GM12878 (cell line): ENCODE results near the gene CTDNEP1.

Experiments used
- EP300 ChIP-seq, 2 experiments: fragments of 150-350 bp in 1 of 2; IDR thresholded peaks; 2 replicates each; pipeline ENCODE4 v1.6.1; 2011 to 2012; ENCODE audit warnings: low read depth in 2 of 2, low read length in 2 of 2, borderline replicate concordance in 1 of 2, improper control_type of control experiment in 1 of 2, inconsistent platforms in 1 of 2; ENCODE audit not compliant: control insufficient read depth in 1 of 2
- POLR2A ChIP-seq: IDR thresholded peaks from 2 replicates; pipeline ENCODE4 v1.6.1; 2011; ENCODE audit warnings: low read depth, mild to moderate bottlenecking, low read length
- TF ChIP-seq, protein P1 (sequence below): IDR thresholded peaks from 2 replicates; pipeline ENCODE4 v1.6.1; 2012; ENCODE audit warnings: mild to moderate bottlenecking, low read depth, low read length

DNA sequence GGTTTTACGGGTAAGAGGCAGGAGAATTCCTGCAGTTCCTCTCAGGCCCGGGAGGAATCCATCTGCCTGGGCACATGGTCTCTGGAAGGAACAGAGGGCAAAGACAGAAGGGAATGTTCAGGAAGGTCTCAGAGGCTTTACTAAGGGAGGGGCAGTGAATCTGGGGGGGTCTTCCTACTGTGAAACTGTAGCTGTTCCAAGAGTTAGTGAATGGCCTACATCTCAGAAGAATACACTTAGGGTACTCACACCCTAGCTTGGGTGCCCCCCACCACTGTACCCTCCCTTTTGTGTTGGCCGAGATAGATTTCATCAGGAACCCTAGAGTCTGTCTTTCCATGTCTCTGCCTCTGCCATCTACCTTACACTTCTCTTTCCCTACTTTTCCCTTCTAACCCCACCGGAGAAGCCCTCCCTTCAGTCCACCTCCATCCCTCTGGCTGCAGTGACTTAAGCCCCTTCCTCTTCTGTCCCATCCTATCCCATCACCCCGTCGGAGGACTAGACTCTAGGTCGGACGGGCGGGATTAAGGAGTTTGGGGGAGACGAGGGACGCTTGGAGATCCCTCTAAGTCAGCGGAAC lies 32.2 kb downstream of the CTDNEP1 start:
- TF ChIP-seq, protein P1, sequence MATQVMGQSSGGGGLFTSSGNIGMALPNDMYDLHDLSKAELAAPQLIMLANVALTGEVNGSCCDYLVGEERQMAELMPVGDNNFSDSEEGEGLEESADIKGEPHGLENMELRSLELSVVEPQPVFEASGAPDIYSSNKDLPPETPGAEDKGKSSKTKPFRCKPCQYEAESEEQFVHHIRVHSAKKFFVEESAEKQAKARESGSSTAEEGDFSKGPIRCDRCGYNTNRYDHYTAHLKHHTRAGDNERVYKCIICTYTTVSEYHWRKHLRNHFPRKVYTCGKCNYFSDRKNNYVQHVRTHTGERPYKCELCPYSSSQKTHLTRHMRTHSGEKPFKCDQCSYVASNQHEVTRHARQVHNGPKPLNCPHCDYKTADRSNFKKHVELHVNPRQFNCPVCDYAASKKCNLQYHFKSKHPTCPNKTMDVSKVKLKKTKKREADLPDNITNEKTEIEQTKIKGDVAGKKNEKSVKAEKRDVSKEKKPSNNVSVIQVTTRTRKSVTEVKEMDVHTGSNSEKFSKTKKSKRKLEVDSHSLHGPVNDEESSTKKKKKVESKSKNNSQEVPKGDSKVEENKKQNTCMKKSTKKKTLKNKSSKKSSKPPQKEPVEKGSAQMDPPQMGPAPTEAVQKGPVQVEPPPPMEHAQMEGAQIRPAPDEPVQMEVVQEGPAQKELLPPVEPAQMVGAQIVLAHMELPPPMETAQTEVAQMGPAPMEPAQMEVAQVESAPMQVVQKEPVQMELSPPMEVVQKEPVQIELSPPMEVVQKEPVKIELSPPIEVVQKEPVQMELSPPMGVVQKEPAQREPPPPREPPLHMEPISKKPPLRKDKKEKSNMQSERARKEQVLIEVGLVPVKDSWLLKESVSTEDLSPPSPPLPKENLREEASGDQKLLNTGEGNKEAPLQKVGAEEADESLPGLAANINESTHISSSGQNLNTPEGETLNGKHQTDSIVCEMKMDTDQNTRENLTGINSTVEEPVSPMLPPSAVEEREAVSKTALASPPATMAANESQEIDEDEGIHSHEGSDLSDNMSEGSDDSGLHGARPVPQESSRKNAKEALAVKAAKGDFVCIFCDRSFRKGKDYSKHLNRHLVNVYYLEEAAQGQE: no peak
- TF ChIP-seq POLR2A (no peak), EP300 (IDR thresholded peaks at IDR 0.05; ENCODE audit: borderline replicate concordance in 1 of 2, control insufficient read depth in 1 of 2, low read depth in 2 of 2, low read length in 2 of 2) (no peak)
